DMS 273 (cell line): Measurements from ENCODE around the gene CGNL1.

ENCODE experiments used
- DNase-seq: peaks from one replicate; lab custom pipeline; 2025; ENCODE audit not compliant: unreplicated experiment; lab: John Stamatoyannopoulos, UW

CGNL1 gene

DNA sequence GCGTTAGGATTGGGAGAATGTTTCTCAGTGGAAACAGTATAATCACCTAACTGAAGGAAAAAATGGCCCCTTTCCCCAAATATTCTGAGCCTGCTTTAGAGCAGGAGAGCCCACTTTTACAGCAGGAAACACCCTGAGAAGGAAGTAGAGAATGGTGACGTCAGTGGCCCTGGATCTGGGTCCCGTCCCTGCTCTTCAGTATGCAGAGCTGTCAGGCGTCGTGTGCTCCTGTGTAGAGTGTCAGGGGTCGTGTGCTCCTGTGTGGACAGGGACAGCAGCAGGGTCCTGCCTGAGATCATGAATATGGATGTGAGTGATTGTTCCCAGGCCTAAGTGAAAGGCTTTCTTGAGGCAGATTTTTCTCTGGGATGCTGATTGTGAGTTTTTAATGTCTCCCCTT, 45.2 kb downstream of the CGNL1 start:
- no peak for DNase-seq

DNA sequence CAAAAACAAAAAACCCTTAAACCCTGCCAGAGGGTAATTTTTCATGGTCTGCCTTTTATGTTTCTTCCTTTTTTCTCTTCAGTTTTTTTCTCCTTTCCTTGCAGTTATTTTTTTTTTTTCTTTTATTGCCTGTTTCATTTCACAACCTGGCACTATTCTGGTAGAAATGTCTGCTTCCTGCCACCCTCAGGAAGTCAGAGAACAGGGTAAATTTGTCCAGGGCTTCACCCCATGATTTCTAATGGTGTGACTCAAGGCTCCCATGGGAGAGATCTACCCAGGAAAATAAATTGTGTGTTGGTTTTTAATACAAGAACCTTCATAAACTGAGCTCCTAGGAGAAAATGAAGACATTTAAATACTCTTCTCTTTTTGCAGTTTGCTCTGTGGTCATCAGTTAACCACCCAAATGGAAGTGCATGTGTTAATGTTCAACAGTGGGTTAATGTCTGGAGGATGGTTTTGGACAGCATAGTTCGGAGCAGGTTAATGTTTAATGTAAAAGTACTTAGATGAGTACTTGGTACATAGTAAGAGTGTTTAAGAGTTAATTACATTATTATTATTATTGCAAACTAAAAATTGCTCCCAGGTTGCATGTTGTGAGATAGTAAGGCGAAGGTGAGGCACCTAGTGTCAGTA, 45.9 kb downstream of the CGNL1 start:
- no peak for DNase-seq

DNA sequence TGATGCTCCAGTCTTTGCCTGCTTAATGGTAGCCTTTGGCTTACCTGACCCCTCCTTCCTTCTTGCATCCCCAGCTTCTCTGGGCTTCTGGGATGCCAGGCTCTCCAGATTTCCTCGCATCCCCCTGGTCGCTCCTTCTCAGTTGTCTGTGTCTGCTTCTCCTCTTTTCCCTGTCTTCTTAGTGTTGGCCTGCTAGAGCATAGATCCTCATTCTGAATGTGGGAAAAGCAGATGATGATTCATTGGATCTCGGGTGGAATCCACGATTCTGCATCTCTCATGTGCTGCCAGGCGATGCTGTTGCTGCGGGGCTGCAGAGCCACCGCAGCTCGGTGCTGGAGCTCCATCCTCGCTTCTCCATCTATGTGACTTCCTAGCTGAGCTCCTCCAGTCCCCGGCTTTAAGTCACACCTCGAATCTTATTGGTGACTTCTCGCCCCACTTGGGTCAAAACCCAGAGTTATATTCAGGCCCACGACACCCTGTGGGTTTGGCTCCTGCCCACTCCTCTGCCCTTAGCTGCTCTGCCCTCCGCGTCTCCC, 47.4 kb downstream of the CGNL1 start:
- no peak for DNase-seq

DNA sequence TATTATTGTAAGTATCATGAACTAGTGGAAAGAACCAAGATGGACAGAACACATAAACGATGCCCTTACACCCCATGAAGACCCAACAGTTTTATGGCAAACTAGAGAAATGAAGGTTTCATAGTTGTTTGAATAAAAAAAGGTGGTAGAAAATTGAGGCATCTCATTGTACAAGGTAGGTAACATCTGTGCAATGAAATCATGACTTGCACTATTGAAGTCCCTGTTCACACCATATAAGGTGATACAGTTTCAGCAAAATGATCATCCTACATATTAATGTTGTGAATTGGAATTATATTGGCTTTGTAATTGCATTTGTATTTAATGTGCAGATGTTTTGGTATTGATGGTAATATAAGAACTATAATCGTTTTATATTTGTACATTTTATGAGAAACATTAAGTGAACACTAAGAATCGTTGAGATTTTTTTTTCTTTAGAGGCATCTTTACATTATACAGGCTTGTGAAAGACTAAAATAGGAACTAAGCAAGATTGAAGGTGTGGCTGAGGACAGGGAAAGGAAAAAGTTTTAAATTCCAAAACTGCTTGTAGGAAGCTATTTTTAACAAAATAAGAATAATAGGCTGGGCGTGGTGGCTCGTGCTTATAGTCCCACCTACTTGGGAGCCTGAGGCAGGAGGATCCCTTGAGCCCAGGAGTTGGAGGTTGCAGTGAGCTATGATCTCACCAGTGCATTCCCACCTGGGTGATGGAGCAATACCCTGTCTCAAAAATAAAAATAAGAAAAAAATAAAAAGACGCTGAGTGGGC, 48.5 kb downstream of the CGNL1 start:
- no peak for DNase-seq

DNA sequence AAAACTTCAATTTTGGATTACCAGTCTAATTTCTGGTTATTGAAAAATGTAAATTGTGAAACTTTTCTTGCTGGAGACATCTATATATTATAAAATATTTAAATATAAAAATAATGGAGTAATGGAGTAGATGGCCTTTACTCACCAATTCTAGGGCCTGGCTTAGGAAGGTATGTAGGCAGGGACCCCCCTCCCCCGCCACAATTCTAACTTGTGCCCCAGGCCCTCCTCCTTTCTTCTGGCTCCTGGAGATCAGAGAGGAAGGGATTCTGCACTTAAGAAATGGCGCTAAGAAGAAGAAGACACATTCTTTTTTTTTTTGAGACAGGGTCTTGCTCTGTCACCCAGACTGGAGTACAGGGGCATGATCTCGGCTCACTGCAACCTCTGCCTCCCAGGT, 49.5 kb downstream of the CGNL1 start:
- DNase-seq = no peak

DNA sequence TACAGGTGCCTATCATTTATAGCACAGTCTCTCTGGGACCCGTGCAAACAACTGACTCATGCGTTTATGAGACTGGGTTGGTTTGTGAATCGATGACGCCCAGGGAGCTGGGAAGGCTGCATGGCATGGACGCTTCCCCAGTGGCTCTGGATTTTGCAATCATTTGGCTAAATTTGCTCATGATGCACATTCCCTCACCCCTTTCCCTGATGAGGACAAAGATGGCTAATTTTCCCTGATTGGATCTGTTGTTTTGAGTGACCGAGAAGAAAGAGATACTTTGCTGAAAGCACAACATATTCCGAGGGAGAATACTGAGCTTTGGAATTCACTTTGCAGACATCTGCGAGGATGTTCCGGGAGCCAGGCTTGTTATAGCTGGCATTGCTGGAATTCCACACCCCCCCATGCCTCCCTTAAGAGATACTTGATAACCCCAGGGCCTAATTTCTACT, 51.1 kb downstream of the CGNL1 start:
- peak; percentile 16 for DNase-seq

DNA sequence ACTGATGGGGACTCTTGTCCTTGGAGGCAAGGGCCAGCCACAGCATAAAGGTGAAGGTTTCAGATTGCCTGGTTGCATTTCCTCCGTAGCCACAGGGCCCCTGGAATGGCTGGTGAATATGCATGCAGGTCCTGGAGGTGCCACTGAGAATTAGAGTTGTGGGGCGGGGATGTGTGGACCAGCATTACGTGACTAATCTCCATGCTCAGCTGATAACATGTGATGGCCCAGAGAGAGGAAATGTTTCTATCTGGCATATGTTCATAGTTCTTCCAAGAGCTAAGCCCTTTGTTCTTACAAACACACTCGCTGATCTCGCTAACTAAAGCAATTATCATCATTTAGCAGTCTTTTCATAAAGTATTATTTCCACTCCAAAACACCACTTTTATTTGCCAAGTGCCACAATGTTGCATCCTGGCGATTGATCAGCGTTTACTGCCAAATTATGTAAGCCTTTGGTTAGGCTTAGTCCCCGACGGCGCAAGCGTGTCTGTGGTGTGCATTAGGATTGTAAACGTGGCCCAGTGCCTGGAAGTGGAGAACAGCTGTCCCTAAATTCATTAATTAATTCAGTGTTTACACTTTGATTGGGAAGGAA, 55.9 kb downstream of the CGNL1 start:
- DNase-seq = peak; percentile 78

DNA sequence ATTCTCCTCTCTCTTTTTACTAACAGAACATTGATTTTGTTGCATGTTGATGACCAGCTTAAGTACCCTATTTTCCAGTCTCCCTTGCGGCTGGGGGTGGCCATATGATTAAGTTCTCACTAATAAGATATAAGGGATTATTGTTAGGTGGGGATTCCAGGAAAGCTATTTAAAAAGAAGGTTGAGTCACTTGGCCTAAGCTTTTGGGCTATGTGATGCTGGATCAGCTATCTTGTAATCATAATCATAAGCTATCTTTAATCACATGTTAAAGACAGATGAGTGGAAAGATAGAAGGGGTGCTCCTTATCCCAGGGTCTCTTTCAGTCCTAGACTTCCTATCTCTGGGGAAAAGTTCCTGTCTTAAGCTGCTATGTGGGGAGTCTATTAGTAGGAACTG, 59.9 kb downstream of the CGNL1 start:
- no peak for DNase-seq

DNA sequence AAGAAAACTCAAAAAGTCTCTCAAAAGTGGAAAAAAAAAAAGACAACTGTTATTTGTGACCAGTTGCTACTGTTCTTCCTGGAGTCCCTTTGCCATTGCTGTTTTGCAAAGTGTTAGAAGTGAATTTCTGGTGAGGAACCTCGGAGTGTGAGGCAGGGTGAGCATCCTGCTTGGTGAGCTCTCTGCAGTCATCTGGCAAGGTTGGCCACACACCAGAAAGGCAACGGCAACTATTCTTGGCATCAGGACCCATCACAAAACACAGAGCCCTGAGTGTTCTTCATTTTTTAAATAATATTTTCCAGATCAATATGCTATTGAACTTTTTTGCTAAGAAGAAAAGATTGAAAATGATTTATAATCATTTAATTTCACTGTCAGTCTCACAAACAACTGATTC, 60.7 kb downstream of the CGNL1 start:
- peak; percentile 17 for DNase-seq

DNA sequence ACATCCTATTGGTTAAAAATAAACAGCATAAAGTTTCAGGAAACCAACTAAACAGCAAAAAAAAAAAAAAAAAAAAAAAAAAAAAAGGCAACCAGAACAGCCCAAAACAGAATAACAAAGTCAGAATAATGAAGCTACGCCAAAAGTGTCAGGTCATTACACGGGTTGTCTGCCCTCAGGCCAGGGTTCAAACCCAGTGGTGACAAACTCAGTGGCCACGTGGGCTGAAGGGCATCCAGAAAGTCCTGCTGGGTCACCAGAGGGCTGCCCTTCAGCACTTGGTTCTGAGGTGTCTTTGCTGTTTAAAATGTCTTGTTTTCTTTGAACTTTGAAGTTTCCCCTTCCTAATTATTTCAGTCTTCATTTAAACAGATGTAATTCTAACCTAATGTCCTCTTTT, 61.3 kb downstream of the CGNL1 start:
- DNase-seq = no peak

DNA sequence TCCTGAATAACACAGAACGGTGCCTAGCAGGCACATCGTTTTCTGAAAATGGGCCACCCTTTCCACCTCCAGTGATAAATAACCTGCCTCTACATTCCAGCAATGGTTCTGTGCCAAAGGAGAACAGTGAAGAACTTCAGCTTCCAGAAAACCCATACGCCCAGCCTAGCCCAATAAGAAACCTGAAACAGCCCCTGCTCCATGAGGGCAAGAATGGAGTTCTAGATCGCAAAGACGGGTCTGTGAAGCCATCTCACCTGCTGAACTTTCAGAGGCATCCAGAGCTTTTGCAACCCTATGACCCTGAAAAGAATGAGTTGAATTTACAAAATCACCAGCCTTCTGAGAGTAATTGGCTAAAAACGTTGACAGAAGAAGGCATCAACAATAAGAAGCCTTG, 61.9 kb downstream of the CGNL1 start:
- DNase-seq = no peak

DNA sequence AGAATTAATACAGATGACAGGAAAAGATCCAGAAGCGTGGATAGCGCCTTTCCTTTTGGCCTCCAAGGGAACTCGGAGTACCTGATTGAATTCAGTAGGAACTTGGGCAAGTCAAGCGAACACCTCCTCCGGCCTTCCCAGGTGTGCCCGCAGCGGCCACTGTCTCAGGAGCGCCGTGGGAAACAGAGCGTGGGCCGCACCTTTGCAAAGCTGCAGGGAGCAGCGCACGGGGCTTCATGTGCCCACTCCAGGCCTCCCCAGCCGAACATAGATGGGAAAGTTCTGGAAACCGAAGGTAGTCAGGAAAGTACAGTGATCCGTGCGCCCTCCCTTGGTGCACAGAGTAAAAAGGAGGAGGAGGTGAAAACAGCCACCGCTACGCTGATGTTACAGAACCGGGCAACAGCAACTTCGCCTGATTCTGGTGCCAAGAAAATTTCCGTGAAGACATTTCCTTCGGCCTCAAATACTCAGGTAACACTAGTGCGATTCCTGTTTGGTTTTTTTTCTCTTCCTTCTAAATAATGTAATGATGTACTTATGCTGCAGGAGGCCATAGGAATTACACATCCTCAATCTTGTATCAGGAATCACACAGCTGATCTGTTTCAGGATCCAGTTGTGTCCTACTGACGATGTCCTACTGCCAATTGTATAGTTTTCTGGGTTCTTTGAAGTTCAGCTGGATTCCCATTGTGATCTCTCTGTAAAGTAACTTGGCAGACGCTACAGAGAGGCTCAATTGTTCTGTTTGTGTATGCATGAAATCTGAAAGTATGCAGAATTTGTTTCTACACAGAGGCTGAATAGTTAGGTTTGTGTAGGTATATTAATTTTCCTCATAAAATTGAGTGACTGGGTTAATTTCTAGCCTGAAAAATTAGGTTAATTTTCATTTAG, 63.1 kb downstream of the CGNL1 start:
- no peak for DNase-seq

DNA sequence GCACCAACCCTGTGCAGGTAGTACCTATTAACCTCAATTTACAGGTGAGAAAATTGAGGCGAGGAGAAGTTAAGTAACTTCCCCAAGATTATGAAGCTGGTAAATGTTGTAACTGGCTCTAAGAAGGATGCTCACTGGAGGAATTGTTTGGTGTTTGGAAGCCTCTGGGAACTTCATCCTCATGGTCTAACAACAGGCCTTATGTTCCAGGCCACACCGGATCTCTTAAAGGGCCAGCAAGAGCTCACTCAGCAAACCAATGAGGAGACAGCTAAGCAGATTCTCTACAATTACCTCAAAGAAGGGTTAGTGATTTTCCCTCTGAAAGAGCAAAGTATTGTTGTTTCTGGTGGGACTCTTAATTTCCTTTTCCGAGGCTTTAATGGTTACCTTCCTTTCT, 63.9 kb downstream of the CGNL1 start:
- DNase-seq = no peak

DNA sequence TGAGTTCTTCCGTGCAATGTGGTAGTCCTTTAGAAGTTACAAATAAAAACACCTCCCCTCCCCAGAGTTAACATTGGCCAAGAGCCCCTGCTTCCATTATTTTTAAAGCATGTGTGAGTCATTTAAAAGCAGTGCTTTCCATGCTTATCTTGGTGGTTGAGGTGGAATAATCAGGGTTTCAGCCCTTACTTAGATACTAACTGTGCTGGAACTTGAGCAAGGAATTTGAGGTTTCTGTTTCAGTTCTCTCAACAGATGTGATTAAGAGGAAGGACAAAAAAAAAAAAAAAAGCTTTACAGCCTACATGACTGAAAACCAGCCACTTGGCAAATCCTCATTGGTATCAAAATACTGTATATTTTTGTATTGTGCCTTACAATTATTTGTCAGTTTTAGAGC, 64.5 kb downstream of the CGNL1 start:
- no peak for DNase-seq

DNA sequence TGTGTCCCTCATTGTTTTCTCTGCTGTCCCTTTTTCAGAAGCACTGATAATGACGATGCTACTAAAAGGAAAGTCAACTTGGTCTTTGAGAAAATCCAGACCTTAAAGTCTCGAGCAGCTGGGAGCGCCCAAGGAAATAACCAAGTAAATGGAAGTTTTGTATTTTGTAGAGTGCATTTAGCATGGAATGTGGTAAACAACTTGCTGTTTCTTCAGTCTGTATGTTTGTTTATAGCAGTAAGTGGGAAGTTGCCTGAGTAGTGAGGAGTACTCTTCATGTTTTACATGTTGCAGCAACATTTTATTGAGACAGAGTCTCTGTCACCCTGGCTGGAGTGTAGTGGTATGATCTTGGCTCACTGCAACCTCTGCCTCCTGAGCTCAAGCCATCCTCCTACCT, 66.0 kb downstream of the CGNL1 start:
- DNase-seq = no peak

DNA sequence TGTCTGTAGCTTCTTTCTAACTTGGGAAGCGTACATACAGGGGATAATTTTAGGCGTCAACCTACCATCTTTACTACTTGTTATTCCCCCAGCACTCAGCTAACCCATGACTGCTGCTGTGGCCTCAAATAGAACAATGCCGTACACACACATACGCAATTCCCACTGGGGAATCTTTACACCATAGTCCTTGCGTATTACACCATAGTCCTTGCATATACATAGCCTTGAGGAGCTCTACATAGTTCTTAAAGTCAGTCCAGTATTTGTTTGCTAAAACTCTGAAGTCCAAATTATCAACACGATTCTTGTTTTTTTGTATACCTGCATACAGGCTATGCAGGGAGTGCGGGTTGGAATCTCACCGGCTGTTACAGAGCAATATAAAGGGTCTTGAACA, 67.2 kb downstream of the CGNL1 start:
- no peak for DNase-seq

DNA sequence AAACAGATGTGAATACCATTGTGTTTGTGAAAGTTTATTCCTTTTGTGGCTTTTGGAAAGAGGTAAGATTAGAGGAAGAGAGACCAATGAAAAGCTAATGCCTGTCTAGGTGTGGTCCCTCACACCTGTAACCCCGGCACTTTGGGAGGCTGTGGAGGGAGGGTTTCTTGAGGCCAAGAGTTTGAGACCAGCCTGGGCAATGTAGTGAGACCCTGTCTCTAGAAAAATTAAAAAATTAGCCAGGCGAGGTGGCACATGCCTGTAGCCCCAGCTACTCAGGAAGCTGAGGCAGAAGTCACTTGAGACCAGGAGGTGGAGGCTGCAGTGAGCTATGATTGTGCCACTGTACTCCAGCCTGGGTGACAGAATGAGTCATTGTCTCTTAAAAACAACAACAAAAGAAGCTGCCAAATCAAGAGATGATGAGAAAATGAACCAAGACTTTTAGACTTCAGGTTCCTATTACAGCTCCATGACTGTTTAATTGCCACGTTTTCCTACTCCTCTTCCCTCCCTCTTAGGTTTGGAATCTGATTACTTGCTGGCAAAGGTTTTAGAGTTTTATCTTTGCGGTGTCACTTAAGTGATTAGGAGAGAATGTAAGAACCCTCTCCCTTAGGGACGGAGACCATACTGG, 68.7 kb downstream of the CGNL1 start:
- peak; percentile 9 for DNase-seq

DNA sequence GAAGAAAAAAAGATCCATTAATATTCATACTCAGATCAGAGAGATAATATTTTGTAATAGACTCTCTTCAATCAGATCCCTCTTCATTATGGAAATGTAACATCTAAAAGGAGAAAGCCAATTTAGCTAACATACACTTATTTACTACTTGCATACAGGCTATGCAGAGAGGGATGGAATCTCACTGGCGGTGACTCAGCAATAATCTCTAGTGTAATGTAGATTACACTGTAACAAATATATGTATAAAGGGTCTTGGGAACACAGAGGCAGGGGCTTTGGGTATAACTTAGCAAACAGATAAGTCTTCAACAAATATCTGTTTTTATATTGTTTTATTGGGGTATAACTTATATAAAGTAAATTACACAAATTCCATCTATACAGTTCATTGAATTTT, 69.6 kb downstream of the CGNL1 start:
- DNase-seq = peak; percentile 18

DNA sequence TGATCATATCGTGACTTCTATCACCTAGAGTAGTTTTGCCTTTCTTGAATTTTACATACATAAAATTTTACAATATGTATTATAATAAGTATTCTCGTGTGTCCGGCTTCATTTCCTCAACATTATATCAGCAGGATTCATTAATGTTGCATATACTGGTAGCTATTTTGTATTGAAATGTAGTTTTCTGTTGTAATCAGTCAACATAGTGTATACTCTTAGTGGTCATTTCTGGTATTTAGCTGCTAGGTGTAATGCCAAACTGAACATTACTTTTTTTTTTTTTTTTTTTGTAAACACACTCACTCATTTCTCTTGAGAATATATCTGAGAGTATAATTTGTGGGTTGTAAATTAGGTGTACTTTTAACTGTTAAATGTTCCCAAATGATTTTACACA, 70.1 kb downstream of the CGNL1 start:
- DNase-seq = no peak

DNA sequence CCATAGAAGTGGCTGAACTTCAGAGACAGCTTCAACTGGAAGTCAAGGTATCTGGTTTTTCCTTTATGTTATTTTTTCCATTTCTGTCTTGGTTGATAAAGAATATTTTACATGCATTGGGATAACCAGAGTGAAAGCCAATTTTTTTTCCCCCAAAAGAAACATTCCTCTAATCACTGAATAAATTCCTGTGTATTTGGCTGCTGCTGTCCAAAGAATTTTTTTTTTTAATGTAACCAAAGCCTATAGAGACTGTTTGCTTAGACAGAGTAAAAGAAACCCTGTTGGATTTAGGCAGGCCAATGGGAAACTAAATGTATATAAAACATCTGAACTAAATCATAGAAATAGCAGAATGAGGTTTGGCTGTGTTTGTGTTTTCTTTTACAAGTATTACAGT, 75.2 kb downstream of the CGNL1 start:
- DNase-seq = no peak
